Testis (tissue), 2 donors: ENCODE measurements around the gene RABGGTA.

Experiments used
- CTCF ChIP-seq, 3 experiments: fragments of 450-650 bp in 2 of 3; fragments of 200-600 bp in 1 of 3; sonication (generic) in 1 of 3; IDR thresholded peaks; one replicate each; pipeline ENCODE4 v1.5.1; 2016 to 2019; ENCODE audit warnings: antibody characterized with exemption in 3 of 3, mild to moderate bottlenecking in 2 of 3, moderate library complexity in 1 of 3
- POLR2A ChIP-seq: fragments of 450-650 bp; IDR thresholded peaks from one replicate; pipeline ENCODE4 v1.6.1; 2017; ENCODE audit warnings: antibody characterized with exemption, mild to moderate bottlenecking, moderate library complexity

GRCh38 chr14:24293525-24293924 lies 22.1 kb upstream of the RABGGTA start:
- TF ChIP-seq CTCF (IDR thresholded peaks at IDR 0.05), result no peak
- TF ChIP-seq POLR2A, result no peak
